Activated CD8-positive, alpha-beta memory T cell treated with anti-CD3 and anti-CD28 coated beads, Interleukin-2, amount 50 U/mL, for 4 hours (primary cell): ENCODE measurements around the gene FAM3C.
A peak's percentile ranks its signal among the peaks of the same experiment; 100 is the strongest.

ENCODE experiments used
- DNase-seq: peaks from one replicate; pipeline ENCODE4 v3.0.0-alpha.2; 2020

FAM3C gene

GRCh38 chr7:121410829-121411596 lies 14.9 kb upstream of the FAM3C start:
- DNase-seq = no peak

DNA sequence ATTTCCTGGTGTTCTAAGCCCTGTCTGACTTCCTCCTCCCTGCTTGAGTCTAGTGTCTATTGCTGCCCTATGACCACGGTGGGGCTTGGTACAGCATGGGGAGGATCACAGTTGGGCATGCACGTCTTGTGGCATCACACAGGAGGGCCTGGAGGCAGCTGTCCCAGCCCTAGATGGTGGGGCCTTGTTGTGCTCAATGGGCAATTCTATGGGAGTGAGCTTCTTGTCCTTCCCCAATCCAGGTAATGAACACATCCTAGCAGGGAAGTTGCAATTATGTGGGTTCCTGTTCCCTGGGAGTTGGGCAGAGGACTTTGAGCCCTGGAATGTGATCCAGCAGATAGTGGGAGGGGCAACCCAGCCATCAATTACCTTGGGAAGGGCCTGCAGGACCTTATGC lies 10.8 kb upstream of the FAM3C start:
- no peak for DNase-seq

GRCh38 chr7:121406461-121406860 lies 10.4 kb upstream of the FAM3C start:
- DNase-seq = no peak

- DNase-seq = no peak
Measured at GRCh38 chr7:121404348-121404747, 8.2 kb upstream of the FAM3C start.

DNA sequence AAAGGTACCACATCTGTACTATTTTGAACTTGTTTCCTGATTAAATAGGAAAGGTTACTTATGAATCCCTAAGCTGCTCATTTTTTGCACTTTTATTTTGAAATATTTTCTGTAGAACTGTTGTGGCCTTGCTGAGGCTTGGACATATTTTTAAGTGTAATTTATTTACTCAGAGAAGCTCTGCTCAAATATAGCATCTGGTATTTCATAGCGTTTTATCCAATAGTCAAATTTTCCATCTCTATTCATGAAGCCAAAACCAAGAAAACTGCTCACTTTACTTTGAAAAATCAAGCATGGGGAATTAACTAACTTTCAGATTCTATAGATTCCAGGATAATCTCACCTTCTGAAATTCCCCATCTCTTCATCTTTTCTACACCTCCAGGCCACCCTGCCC lies 6.6 kb upstream of the FAM3C start:
- DNase-seq = no peak

DNA sequence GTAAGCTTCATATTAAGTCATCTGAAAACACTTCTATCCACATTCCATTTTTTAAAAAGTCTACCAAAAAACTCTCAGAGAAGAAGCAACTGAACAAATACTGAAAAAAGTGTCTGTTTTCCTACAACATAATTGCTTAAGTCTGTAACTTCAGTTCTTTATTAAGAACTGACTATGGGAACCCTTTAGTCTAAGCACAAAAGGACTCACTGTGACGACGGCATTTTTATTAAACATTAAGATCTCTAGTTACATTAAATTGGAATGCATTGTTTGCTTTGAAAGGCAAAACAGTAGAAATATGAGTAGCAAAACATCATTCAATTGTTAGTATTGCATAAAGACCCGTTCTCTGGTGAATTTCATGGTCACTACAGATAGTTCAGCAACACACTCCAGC lies 5.8 kb upstream of the FAM3C start:
- no peak for DNase-seq

GRCh38 chr7:121398246-121398645 lies 2.1 kb upstream of the FAM3C start:
- no peak for DNase-seq

DNA sequence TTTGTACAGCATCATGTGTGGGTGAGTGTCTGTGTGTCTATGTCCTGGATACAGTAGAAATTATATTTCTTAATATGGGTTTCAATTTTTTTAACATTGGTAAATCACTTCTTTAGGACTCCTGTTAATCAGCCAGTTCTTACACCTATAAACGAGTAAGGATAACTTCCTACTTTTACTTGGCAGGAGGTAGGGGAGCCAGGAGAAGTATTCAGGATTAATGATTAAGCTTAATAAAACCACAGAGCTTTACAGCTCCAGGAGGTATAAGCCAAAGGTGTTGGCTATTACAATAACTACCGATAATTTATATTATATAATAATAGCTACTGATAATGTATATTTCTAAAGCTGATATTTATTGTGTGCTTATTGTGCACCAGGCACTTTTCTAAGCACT lies 1.7 kb upstream of the FAM3C start:
- DNase-seq = no peak

GRCh38 chr7:121397361-121397760 lies 1.3 kb upstream of the FAM3C start:
- DNase-seq = no peak

- peak; percentile 56 for DNase-seq
Measured at GRCh38 chr7:121395494-121395960, 581 bp downstream of the FAM3C start.

GRCh38 chr7:121394709-121395140 lies 1.4 kb downstream of the FAM3C start:
- no peak for DNase-seq

- no peak for DNase-seq
Measured at GRCh38 chr7:121393005-121393366, 3.1 kb downstream of the FAM3C start.

GRCh38 chr7:121392277-121393004 lies 3.7 kb downstream of the FAM3C start:
- no peak for DNase-seq

- DNase-seq = no peak
Measured at GRCh38 chr7:121391686-121392085, 4.4 kb downstream of the FAM3C start.

- no peak for DNase-seq
Measured at GRCh38 chr7:121390617-121391016, 5.5 kb downstream of the FAM3C start.

DNA sequence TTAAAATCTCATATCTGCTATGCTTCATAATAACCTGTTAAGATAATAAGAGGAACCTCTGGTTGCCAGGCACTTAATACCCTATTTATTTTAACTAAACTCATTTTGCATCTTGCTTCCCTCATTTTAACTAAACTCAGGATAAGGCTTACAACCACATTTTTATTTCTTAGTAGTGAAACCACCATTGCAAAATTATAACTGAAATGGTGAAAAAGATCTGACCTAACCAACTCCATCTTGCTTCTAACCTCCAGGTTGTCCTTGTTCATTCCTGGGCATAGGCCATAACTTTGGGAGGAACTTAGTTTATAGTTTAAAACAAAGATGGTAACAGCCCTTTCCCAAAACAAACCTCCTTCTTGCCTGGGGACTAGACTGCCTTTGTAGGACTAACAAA lies 6.0 kb downstream of the FAM3C start:
- DNase-seq = no peak

- no peak for DNase-seq
Measured at GRCh38 chr7:121388950-121389349, 7.2 kb downstream of the FAM3C start.

DNA sequence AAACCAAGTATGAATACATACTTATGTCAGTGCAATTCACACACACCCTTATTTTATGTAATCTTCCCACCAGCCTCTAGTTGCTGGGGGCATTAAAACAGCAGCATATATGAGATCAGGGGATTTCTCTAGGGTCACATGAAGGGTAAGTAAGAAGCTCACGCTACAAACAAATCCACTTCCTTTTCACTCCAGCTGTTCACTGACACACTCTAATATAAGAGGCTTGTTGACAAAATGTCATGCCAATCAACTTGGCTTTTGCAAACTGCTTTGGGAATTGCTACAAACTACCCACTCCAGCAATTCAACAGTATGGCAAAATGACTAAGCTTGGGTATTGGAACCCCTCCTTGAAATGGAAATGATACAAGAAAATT lies 10.3 kb downstream of the FAM3C start:
- DNase-seq = no peak

GRCh38 chr7:121385056-121385799 lies 10.9 kb downstream of the FAM3C start:
- DNase-seq = no peak

GRCh38 chr7:121384265-121384664 lies 11.8 kb downstream of the FAM3C start:
- DNase-seq = no peak

DNA sequence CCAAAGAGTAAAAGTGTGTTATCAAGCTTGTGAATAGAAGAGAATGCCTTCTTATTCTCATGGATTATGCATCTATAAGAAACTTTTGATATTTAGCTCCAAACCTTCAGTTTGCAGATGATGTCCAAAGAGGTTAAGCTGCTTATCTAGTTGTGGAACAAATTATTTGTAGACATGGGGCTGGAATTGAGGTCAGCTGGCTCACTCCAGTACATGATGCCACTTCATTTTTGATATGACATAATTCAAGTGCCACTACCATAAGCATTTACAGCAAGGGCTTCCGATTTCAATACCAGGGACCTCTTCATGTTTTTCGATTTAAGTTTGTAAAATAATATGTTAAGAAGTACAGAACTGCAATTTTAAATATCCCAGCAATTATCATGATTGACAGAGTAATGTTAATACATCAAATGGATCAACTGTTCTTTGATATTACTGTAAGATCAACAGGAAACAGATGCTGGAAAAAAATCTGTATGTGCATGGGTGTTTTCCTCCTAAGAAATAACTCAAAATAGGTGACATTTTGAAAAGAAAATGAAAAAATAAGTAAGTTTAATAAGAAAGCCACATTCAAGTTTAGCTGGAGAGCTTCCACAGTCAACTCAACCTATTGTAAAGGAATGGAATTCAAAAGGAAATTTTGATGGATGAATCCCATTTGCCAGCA lies 12.7 kb downstream of the FAM3C start:
- DNase-seq = no peak

GRCh38 chr7:121382473-121382872 lies 13.6 kb downstream of the FAM3C start:
- no peak for DNase-seq

- no peak for DNase-seq
Measured at GRCh38 chr7:121379930-121380329, 16.2 kb downstream of the FAM3C start.
